GM12874 (cell line): ENCODE measurements around the gene URB1.

Experiments
- TF ChIP-seq, protein P1 (sequence below): IDR thresholded peaks from 2 replicates; pipeline ENCODE4 v1.5.1; 2011; ENCODE audit warnings: low read depth, mild to moderate bottlenecking, control low read depth, low read length, moderate library complexity; ENCODE audit not compliant: insufficient read depth

Gene URB1

DNA sequence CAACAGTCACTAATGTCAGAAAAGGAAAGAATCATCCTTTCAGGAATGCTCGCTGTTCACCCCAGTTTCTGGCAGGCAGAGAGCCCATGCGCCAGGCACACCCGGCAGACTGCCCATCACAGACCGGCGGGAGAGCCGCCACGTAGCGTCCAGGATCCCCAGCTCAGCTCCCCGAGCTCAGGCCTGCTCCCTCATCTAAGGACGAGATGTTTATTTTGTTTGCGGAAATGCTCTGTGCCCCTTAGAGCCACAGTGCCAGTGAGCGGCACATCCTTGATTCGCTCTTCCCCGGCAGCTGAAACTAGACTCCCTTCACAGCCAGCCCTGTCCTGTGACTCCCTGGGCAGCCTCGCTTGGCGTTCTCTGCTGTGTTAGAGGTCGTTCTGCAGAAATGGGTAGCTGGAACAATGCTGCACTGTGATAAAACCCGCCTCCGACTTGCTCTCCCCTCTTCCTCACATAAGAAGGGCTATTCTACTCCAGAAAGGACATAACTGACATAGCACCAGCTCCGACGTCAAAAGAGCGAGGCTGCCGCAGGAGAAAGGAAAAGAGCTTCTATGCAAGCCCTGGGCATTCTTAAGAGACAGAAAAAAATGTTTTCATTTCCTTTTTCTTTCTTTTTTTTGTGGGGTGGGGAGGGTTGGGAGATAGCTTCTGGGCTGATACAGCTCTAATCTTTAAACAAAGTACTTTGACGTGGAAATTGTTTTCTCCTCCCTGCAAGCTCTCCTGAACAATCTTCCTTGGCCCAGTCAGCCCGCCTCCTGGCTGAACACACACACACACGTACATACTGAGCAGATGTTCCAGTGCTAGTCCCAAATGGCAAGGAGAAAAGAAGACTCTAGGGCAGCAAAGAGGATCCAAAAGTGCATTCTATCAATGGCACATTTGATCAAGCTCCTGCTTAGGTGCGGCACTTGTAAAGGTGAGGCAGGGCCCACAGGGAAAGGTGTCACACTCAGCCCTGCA lies 56.9 kb downstream of the URB1 start:
- TF ChIP-seq, protein P1, sequence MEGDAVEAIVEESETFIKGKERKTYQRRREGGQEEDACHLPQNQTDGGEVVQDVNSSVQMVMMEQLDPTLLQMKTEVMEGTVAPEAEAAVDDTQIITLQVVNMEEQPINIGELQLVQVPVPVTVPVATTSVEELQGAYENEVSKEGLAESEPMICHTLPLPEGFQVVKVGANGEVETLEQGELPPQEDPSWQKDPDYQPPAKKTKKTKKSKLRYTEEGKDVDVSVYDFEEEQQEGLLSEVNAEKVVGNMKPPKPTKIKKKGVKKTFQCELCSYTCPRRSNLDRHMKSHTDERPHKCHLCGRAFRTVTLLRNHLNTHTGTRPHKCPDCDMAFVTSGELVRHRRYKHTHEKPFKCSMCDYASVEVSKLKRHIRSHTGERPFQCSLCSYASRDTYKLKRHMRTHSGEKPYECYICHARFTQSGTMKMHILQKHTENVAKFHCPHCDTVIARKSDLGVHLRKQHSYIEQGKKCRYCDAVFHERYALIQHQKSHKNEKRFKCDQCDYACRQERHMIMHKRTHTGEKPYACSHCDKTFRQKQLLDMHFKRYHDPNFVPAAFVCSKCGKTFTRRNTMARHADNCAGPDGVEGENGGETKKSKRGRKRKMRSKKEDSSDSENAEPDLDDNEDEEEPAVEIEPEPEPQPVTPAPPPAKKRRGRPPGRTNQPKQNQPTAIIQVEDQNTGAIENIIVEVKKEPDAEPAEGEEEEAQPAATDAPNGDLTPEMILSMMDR, result no peak

DNA sequence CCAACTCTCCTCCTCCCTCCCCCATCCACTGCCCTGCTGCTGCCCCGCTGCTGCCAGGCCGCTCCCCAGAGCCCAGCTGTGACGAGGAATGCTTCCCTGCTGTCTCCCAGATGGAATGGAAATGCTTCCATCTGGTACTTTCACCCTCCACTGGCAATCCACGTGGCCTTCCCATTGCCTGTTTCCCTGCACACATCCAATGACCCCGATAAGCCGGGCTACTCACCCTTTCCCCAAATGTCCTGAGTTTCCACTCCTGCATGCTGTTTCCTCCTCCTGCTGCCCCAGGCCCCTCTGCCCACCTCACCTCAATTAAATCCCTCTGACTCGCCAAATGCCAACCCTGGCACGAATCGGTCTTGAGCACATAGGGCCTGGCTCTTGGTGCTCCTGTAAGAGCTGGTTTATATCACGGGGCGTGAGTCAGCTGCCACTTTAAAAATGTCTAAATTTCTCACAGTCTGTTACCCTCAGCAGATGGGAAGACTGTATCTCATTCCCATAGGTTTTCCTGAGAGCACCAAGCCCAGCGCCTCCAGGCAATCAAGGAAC lies 57.8 kb downstream of the URB1 start:
- TF ChIP-seq, protein P1, result no peak

DNA sequence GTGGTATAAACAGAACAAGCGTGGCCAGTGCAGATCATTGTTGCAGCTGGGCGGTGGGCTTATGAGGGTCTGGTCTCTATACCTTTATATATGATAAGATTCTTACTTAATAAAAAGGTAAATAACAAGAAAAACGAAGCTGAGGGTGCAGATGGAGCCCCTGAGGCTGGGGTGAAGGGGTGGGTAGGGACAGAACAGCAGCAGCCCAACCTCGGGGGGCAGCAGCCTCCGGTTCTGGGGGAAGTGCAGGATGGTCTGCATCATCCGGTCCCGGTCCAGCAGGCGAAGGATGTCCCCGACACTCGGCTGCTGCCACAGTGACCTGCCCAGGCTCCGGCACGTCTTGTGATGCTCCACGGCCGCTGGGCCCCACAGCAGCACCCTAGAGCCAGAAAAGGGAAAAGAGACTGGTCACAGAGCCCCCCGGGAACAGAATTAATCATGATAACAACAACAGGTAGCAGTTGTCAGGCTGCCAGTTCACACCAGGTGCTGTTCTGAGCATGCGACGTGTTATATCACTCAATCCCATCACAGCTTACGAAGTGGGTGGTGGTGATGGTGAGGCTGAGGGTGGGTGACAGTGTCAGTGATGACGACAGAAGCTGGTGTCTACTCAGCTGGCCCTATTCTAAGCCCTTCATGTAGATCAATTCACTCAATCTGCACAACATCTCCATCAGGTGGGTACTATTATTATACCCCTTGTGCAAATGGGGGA lies 58.7 kb downstream of the URB1 start:
- TF ChIP-seq, protein P1, result no peak

DNA sequence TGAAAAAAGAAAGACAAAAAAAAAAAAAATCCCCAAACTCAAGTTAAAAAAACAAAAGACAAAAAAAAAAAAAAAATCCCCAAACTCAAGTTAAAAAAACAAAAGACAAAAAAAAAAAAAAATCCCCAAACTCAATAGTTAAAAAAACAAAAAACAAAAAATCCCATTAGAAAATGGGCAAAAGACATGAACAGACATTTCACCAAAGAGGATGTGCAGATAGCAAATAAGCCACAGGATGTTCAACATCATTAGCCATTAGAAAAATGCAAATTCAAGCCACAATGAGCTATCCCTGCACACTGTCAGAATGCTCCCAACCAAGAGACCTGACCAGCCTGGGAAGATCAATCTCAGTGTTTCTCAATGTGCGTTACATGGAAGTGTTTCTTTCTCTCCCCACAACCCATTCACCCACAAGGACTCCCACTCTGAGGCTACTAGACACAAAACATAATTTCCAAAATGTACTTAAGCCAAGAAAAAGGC lies 60.3 kb downstream of the URB1 start:
- TF ChIP-seq, protein P1, result no peak

DNA sequence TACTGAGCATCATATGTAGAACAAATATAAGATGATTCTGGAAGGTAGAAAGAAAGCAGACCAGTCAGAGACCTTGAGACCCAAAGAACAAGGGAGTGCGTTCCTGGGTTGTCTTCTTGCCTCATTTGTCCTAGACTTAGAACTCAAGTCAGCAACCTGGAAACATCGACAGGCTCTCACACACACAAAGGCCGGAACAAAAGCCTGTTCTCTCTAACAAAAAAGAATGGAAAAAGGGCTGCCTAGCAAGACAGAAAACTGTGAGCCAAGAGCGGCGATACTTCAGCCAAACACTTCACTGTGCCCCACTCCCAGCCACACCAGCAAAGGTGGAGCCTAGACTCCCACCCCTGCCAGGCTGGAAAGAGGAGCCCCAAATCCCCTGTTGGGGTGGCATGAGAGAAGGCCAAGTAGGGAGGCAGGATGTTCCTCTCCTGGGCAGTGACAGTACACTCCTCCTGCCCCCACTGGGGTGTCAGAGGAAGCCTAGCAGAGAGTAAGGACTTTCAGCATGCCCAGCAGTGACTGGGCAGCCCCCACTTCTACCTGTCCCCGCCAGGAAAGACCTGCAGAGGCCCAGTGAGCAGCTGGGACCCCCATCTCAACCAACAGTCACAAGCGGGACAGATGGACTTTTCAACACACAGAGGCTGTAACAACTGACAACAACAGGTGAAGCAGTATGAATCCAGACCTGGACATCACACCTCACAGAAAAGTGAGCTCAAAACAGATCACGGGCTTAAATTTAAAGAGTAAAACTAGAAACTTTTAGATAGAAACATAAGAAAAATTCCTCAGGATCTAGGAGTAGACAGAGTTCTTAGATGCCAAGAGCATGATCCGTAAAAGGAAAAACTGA lies 61.1 kb downstream of the URB1 start:
- TF ChIP-seq, protein P1, result no peak

DNA sequence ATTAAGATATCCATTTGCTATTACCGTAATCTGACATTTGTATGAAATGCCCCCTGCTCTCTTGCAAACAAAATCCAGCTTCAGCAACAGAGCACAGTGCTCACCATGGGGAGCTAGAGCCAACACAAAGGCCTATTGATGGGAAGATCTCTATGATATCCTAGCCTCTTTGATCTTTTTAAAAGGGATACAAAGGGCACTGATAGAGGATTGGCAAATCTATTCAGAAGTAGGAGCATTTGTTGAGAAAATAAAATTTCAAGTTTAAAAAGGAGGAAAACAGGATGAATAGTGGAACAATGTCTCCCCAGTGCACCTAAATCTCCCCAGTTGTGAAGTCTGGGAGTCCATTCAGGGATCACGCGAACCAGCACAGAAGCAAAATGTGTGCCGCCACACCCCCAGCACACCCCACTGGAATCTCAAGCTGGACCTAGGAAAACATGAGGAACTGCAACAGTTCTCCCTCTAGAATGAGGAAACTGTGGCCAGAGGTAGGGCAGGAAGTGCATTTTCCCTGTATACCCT lies 62.0 kb downstream of the URB1 start:
- TF ChIP-seq, protein P1, result no peak
